ENCODE measurements around the gene CACNA1C. TPM values are rescaled to one million over a fixed set of nuclear protein-coding genes. Genes with fewer than 3 reads are reported as not detected.

Gene CACNA1C
- total RNA-seq, 6 donors from 2014 or later, result 5.2 to 45.1 (median 8.8) TPM

GRCh38 chr12:2319737-2320506, 267.1 kb downstream of the CACNA1C start:
- no peak overlapping the region for H3K4me3 ChIP-seq
- peaks cover 6 to 18% (median 15%) of the 10 kb centered on the region in 4 donors for H3K4me1 ChIP-seq
- peak overlapping the region in 2 of 4 donors; percentile 30 to 34 for H3K27ac ChIP-seq
- ATAC-seq (ENCODE audit: low FRiP score in 2 of 2) (no peak), DNase-seq (no peak)
- TF ChIP-seq POLR2AphosphoS5 (IDR thresholded peaks at IDR 0.05), result no peak
- no peak for TF ChIP-seq POLR2A (IDR thresholded peaks at IDR 0.05)
- no peak for TF ChIP-seq EP300 (IDR thresholded peaks at IDR 0.05)
- TF ChIP-seq CTCF (IDR thresholded peaks at IDR 0.05), result no peak
- no peaks in the 10 kb centered on the region for H3K9me3 ChIP-seq
- 57 to 58% methylated on average over 3 to 6 of the region's 6 CpGs for WGBS, 2 donors
- no peaks in the 10 kb centered on the region for H3K36me3 ChIP-seq
- H3K27me3 ChIP-seq, result no peaks in the 10 kb centered on the region

GRCh38 chr12:2320841-2321240, 268.1 kb downstream of the CACNA1C start:
- no peak for TF ChIP-seq EP300 (IDR thresholded peaks at IDR 0.05)
- no peak for TF ChIP-seq CTCF (IDR thresholded peaks at IDR 0.05)
- no peak for TF ChIP-seq POLR2A (IDR thresholded peaks at IDR 0.05)
- TF ChIP-seq POLR2AphosphoS5 (IDR thresholded peaks at IDR 0.05), result no peak
- H3K4me3 ChIP-seq, result no peak overlapping the region
- no peaks in the 10 kb centered on the region for H3K9me3 ChIP-seq
- ATAC-seq (ENCODE audit: low FRiP score in 2 of 2), result no peak
- H3K4me1 ChIP-seq, result peaks cover 6 to 18% (median 15%) of the 10 kb centered on the region in 4 donors
- WGBS, 2 donors, result 70 to 84% methylated on average over 3 to 4 of the region's 4 CpGs
- H3K27ac ChIP-seq, result no peak overlapping the region
- DNase-seq, result no peak
- no peaks in the 10 kb centered on the region for H3K27me3 ChIP-seq
- no peaks in the 10 kb centered on the region for H3K36me3 ChIP-seq

- Histone ChIP-seq H3K9me3 (no peaks in the 10 kb centered on the region), H3K4me3 (no peak overlapping the region), H3K36me3 (no peaks in the 10 kb centered on the region), H3K27me3 (no peaks in the 10 kb centered on the region), H3K27ac (peak overlapping the region in 1 of 4 donors; percentile 15), H3K4me1 (peaks cover 6 to 18% (median 15%) of the 10 kb centered on the region in 4 donors)
- TF ChIP-seq POLR2A (IDR thresholded peaks at IDR 0.05), result no peak
- no peak for TF ChIP-seq EP300 (IDR thresholded peaks at IDR 0.05)
- no peak for TF ChIP-seq CTCF (IDR thresholded peaks at IDR 0.05)
- TF ChIP-seq POLR2AphosphoS5 (IDR thresholded peaks at IDR 0.05), result no peak
- WGBS, 2 donors, result 68 to 73% methylated on average over 14 of the region's 14 CpGs
- no peak for DNase-seq
- ATAC-seq (ENCODE audit: low FRiP score in 2 of 2), result no peak
Observed at GRCh38 chr12:2322554-2323120, 269.9 kb downstream of the CACNA1C start.

GRCh38 chr12:2323532-2324255, 270.9 kb downstream of the CACNA1C start:
- no peaks in the 10 kb centered on the region for H3K36me3 ChIP-seq
- no peaks in the 10 kb centered on the region for H3K27me3 ChIP-seq
- ATAC-seq (ENCODE audit: low FRiP score in 2 of 2) (peak in 1 of 2 donors; percentile 23), DNase-seq (no peak)
- H3K4me1 ChIP-seq, result peaks cover 6 to 18% (median 15%) of the 10 kb centered on the region in 4 donors
- peak overlapping the region in 2 of 4 donors; percentile 31 to 48 for H3K27ac ChIP-seq
- TF ChIP-seq POLR2AphosphoS5 (IDR thresholded peaks at IDR 0.05) (no peak), POLR2A (IDR thresholded peaks at IDR 0.05) (peak in 1 of 4 donors; percentile 41)
- 45 to 51% methylated on average over 9 of the region's 9 CpGs for WGBS, 2 donors
- no peaks in the 10 kb centered on the region for H3K9me3 ChIP-seq
- peak overlapping the region in 1 of 4 donors; percentile 21 for H3K4me3 ChIP-seq

- no peaks in the 10 kb centered on the region for H3K9me3 ChIP-seq
- peaks cover 6 to 18% (median 15%) of the 10 kb centered on the region in 4 donors for H3K4me1 ChIP-seq
- TF ChIP-seq EP300 (IDR thresholded peaks at IDR 0.05), result no peak
- no peak for TF ChIP-seq CTCF (IDR thresholded peaks at IDR 0.05)
- TF ChIP-seq POLR2A (IDR thresholded peaks at IDR 0.05), result no peak
- no peak for TF ChIP-seq POLR2AphosphoS5 (IDR thresholded peaks at IDR 0.05)
- DNase-seq, result peak in 1 of 2 donors; percentile 60
- peak overlapping the region in 3 of 4 donors; percentile 2 to 48 (median 29) for H3K27ac ChIP-seq
- H3K4me3 ChIP-seq, result no peak overlapping the region
- no peak for ATAC-seq (ENCODE audit: low FRiP score in 2 of 2)
- WGBS, 2 donors, result 48 to 60% methylated on average over 9 of the region's 9 CpGs
- H3K27me3 ChIP-seq, result no peaks in the 10 kb centered on the region
- no peaks in the 10 kb centered on the region for H3K36me3 ChIP-seq
Observed at GRCh38 chr12:2324387-2324786, 271.6 kb downstream of the CACNA1C start.

All from upper lobe of left lung (tissue), 6 donors.